Measurements from ENCODE around the gene PJA1. TPM values are rescaled to one million over a fixed set of nuclear protein-coding genes. Genes with fewer than 3 reads are reported as not detected.

Gene PJA1
- total RNA-seq, 1 donor from 2014 or later: 11.3 TPM

- no peaks in the 10 kb centered on the region for H3K9me3 Mint-ChIP-seq (ENCODE audit: unreplicated experiment)
- H3K4me3 Mint-ChIP-seq (ENCODE audit: unreplicated experiment): no peak overlapping the region
- H3K27ac Mint-ChIP-seq (ENCODE audit: unreplicated experiment): no peak overlapping the region
- peaks cover 4% of the 10 kb centered on the region for H3K4me1 Mint-ChIP-seq (ENCODE audit: unreplicated experiment)
- no peak for DNase-seq (ENCODE audit: low spot score)
- TF ChIP-seq CTCF (IDR thresholded peaks at IDR 0.05; ENCODE audit: unreplicated experiment): no peak
- no peaks in the 10 kb centered on the region for H3K36me3 Mint-ChIP-seq (ENCODE audit: low read depth, unreplicated experiment)
- H3K27me3 Mint-ChIP-seq (ENCODE audit: unreplicated experiment): peaks cover 10% of the 10 kb centered on the region
These were observed 10.8 kb upstream of the PJA1 start for GRCh38 chrX:69176053-69176452.

- peak; percentile 21 for DNase-seq (ENCODE audit: low spot score)
- Mint-ChIP-seq H3K4me3 (ENCODE audit: unreplicated experiment) (no peak overlapping the region), H3K27ac (ENCODE audit: unreplicated experiment) (no peak overlapping the region), H3K36me3 (ENCODE audit: low read depth, unreplicated experiment) (no peaks in the 10 kb centered on the region), H3K9me3 (ENCODE audit: unreplicated experiment) (no peaks in the 10 kb centered on the region), H3K4me1 (ENCODE audit: unreplicated experiment) (no peaks in the 10 kb centered on the region), H3K27me3 (ENCODE audit: unreplicated experiment) (peaks cover 6% of the 10 kb centered on the region)
- no peak for TF ChIP-seq CTCF (IDR thresholded peaks at IDR 0.05; ENCODE audit: unreplicated experiment)
These were observed 8.7 kb upstream of the PJA1 start for GRCh38 chrX:69173906-69174305.

GRCh38 chrX:69172937-69173336 lies 7.7 kb upstream of the PJA1 start:
- Mint-ChIP-seq H3K27ac (ENCODE audit: unreplicated experiment) (no peak overlapping the region), H3K27me3 (ENCODE audit: unreplicated experiment) (peaks cover 3% of the 10 kb centered on the region), H3K36me3 (ENCODE audit: low read depth, unreplicated experiment) (no peaks in the 10 kb centered on the region), H3K4me1 (ENCODE audit: unreplicated experiment) (no peaks in the 10 kb centered on the region), H3K9me3 (ENCODE audit: unreplicated experiment) (no peaks in the 10 kb centered on the region), H3K4me3 (ENCODE audit: unreplicated experiment) (no peak overlapping the region)
- no peak for DNase-seq (ENCODE audit: low spot score)
- TF ChIP-seq CTCF (IDR thresholded peaks at IDR 0.05; ENCODE audit: unreplicated experiment): no peak

- no peak for DNase-seq (ENCODE audit: low spot score)
- no peak overlapping the region for H3K4me3 Mint-ChIP-seq (ENCODE audit: unreplicated experiment)
- no peaks in the 10 kb centered on the region for H3K36me3 Mint-ChIP-seq (ENCODE audit: low read depth, unreplicated experiment)
- no peaks in the 10 kb centered on the region for H3K4me1 Mint-ChIP-seq (ENCODE audit: unreplicated experiment)
- no peak overlapping the region for H3K27ac Mint-ChIP-seq (ENCODE audit: unreplicated experiment)
- TF ChIP-seq CTCF (IDR thresholded peaks at IDR 0.05; ENCODE audit: unreplicated experiment): no peak
- peaks cover 1% of the 10 kb centered on the region for H3K27me3 Mint-ChIP-seq (ENCODE audit: unreplicated experiment)
- H3K9me3 Mint-ChIP-seq (ENCODE audit: unreplicated experiment): no peaks in the 10 kb centered on the region
These were observed 5.1 kb upstream of the PJA1 start for GRCh38 chrX:69170319-69170718.

- H3K27ac Mint-ChIP-seq (ENCODE audit: unreplicated experiment): peak overlapping the region; percentile 36
- peak overlapping the region; percentile 88 for H3K4me3 Mint-ChIP-seq (ENCODE audit: unreplicated experiment)
- DNase-seq (ENCODE audit: low spot score): no peak
These were observed 1.1 kb downstream of the PJA1 start for GRCh38 chrX:69163936-69164741.

More at GRCh38 chrX:69163936-69164741, 1.1 kb downstream of the PJA1 start:
- peaks cover 9% of the 10 kb centered on the region for H3K27me3 Mint-ChIP-seq (ENCODE audit: unreplicated experiment)
- TF ChIP-seq CTCF (IDR thresholded peaks at IDR 0.05; ENCODE audit: unreplicated experiment): no peak
- no peaks in the 10 kb centered on the region for H3K9me3 Mint-ChIP-seq (ENCODE audit: unreplicated experiment)
- H3K36me3 Mint-ChIP-seq (ENCODE audit: low read depth, unreplicated experiment): peaks cover 11% of the 10 kb centered on the region
- H3K4me1 Mint-ChIP-seq (ENCODE audit: unreplicated experiment): peaks cover 3% of the 10 kb centered on the region

Data from endothelial cell (in vitro differentiated cells).